Right kidney (tissue), 1 donor: ENCODE results near the gene C11orf52.

Experiments
- DNase-seq: peaks from one replicate; pipeline ENCODE4 v3.0.0-alpha.2; 2016

Gene C11orf52

DNA sequence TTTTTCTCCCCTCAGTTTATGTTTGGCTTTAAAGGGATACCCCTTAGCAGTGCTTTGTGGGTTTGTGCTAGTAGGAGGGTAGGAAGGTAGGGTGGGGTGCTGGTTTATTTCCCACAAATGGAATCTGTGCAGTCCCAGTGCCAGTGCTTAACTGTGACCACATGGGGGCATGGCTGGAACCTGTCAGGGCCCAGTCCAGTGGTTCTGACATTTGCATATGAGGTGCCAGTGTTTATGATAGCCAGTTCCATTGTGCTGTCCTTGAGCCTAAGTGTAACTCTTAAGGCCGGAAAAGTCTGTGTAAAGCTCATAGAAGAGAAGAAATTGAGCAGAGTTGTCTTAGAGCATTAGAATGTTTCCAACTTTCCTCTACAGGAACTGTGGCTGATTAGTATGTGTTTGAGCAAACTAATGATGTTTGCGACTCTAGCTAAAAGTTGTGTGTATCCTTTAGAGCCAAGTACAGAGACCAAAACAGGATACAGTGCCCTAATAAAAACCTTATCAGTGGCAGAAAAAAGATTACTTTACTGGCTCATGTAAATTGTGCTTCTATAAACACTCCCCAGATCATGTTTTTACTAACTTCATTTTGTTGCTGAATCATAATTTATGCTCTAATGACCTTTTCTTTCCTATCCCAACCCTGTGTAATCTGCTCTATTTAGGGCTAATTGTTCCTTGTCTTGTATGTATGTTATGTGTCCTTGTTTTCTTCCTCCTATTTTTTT, 56.5 kb downstream of the C11orf52 start:
- no peak for DNase-seq

- DNase-seq = no peak
These were observed 57.5 kb downstream of the C11orf52 start for GRCh38 chr11:111976119-111976766.
